HG03469 (cell line): ENCODE data around the gene ADAT3.

Source experiments
- ATAC-seq: cut with Tn5 transposase; IDR thresholded peaks from one replicate; pipeline ENCODE4 v1.9.1; 2021; ENCODE audit warnings: mild to moderate bottlenecking, moderate library complexity, moderate number of reproducible peaks; ENCODE audit not compliant: unreplicated experiment

The ADAT3 gene

GRCh38 chr19:1912760-1913505 is 7.7 kb downstream of the ADAT3 start:
- ATAC-seq, result no peak

DNA sequence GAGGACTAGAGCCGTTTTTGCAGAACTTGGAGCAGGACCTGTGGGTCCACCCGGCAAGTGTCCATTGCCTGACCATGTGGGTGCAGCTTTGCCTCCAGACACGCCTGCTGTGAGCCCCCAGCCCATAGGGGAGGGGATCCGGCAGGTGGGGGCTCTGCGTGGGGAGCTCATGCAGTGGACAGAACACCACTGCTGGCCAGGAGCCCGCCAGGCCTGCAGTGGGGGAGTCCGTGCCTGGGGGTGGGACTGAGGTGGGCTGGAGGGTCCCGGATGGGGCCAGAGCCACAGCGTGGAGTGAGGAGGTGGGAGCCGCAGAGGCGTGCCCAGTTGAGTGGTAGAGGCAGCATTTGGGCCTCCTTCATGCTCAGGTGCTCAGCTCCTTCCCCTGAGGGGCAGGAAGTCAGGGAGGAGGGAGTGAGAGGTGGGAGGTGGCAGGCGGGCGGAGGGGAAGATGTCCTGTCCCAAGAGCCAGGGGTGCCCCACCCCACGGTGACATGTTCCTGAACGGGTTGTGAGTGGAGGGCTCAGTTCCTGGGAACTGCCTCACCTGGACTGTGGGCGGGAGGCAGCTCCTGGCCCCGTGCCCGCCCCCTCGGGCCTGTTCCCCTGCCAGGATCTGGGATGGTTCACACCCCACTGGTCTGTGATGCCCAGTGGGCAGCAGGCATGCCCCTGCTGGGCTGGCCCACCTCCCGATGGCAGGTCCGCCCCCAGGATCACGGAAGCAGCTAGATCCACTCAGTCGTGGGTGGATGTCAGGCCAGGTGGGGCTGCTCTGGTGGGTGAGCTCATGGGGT is 8.8 kb downstream of the ADAT3 start:
- no peak for ATAC-seq

- no peak for ATAC-seq
These were observed 9.7 kb downstream of the ADAT3 start for GRCh38 chr19:1914826-1915341.

DNA sequence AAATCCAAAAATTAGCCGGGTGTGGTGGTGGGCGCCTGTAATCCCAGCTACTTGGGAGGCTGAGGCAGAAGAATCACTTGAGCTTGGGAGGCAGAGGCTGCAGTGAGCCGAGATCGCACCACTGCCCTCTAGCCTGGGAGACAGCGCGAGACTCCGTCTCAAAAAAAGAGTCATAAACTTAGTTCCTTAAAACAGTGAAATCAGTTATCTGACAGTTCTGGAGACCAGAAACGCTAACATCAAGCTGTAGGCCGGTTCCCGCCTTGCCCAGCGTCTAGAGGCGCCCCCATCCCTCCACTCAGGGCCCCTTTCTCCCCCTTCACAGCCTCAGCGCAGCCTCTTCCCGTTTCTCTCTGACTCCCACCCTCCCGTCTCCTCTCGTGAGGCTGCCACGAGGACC is 11.9 kb downstream of the ADAT3 start:
- ATAC-seq, result no peak

GRCh38 chr19:1917926-1918325 is 12.7 kb downstream of the ADAT3 start:
- no peak for ATAC-seq

- ATAC-seq, result no peak
These were observed 13.8 kb downstream of the ADAT3 start for GRCh38 chr19:1918975-1919374.

GRCh38 chr19:1920644-1921043 is 15.4 kb downstream of the ADAT3 start:
- ATAC-seq, result no peak

DNA sequence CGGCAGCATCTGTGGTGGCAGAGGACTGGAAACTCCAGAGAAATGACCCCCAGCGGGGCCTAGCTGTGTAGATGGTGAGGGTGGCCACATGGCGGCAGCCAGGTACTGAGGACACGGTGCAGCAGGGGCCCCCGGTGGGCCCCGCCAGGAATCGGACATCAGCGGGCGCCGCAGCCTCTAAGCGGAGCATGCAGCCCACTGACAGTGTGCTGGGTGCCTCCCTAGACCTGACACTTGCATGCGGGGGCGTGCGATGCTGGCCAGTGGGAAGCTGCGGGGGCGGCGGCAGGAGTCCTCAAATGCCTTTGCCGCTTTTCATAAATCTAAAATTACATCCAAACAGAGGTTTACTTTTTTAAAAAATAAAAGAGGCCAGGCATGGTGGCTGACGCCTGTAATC is 16.1 kb downstream of the ADAT3 start:
- ATAC-seq, result no peak

DNA sequence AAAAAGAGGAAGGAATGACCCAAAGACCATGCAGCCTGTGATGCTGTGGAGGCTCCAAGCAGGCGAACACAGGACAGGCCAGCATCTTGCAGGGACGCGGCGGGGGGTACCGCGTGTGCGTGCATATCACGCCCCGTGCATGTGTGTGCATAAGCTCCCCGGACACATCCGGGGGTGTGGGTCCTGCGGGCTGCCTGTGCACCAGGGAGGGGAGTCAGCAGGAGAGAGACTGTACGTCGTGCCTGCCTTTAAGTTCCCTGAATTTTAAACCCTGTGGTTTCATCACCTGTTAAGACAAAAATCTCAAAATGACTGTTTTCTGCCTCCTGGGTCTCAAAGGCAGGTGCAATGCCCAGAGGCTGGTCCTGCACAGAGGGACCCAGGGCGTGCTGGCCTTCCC is 16.6 kb downstream of the ADAT3 start:
- no peak for ATAC-seq

- ATAC-seq, result no peak
These were observed 17.6 kb downstream of the ADAT3 start for GRCh38 chr19:1922803-1923202.

GRCh38 chr19:1923319-1923718 is 18.1 kb downstream of the ADAT3 start:
- ATAC-seq, result no peak

DNA sequence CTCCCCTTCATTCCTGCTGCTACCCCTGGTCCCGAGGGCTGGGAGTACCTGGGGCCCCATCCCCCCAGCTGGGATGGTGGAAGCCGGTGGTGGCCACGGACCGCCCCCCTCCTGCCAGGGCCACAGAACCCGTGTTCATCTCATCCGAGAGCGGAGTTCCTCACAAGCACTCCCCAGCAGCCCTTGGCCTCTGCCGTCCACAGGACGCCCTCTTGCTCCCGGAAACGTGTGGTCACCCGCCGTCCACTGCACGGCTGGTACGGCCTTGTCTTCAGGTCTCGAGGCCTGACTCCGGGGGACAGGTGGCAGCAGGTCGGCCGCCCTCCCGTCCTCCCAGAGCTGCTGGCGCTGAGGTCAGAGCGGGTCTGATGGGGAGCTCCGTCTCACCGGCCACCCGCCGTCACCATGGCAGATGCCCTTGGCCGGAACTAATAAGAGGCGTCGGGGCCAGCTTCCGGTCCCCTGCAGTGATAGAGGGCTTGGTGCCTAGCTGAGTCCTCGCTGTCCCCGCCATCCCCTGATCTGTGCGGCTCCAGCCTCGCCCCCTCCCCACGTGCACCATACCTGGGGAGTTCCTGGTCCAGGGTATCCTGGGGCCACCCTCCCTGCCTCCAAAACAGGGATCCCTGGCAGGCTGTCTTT is 19.2 kb downstream of the ADAT3 start:
- no peak for ATAC-seq

- no peak for ATAC-seq
These were observed 20.3 kb downstream of the ADAT3 start for GRCh38 chr19:1925544-1925943.

DNA sequence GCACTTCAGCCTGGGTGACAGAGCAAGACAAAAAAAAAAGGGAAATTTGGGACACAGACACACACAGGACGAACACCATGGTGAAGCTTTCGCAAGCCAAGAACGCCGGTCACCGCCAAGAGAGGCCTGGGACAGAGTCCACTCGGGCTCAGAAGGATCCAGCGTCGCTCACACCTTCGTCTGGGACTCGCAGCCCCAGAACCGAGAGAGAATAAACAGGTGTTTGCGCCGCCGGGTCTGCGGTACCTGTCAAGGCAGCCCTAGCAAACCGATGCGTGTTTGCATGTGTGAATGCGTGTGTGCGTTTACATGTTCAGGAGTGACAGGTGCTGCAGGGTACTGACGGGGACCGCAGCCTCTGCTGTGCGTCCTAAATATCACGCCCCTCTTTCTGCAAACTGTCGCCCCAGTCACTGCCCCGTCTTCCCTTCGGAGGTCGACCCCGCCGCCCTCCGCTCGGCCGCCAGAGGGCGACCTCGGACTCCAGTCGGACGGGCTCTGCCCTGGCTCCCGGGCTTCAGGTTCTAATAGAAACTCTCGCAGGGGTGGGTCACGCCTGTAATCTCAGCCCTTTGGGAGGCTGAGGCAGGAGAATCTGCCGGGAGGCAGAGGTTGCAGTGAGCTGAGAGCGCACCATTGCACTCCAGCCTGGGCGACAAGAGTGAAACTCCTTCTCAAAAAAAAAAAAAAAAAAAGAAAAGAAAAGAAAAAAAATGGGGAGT is 24.0 kb downstream of the ADAT3 start:
- ATAC-seq, result no peak

- ATAC-seq, result no peak
These were observed 26.2 kb downstream of the ADAT3 start for GRCh38 chr19:1931445-1931844.

DNA sequence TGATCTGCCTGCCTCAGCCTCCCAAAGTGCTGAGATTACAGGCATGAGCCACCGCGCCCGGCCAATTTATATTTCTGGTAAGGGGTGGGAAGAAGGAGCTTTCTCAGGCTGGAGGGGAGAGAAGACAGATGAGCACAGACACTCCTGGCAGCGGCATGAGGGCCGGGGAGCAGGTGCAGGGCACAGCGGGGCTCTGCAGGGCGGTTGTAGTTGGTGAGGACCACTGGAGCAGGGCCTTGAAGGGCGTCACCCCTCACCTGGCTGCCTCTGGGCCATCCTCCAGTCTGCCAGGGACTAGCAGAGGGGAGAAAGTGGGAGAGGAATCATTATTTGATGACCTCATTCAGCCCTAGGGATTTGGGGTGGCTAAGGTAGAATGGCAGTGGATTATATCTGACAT is 27.2 kb downstream of the ADAT3 start:
- no peak for ATAC-seq

- no peak for ATAC-seq
These were observed 28.0 kb downstream of the ADAT3 start for GRCh38 chr19:1933244-1933643.

GRCh38 chr19:1933942-1934341 is 28.7 kb downstream of the ADAT3 start:
- no peak for ATAC-seq

DNA sequence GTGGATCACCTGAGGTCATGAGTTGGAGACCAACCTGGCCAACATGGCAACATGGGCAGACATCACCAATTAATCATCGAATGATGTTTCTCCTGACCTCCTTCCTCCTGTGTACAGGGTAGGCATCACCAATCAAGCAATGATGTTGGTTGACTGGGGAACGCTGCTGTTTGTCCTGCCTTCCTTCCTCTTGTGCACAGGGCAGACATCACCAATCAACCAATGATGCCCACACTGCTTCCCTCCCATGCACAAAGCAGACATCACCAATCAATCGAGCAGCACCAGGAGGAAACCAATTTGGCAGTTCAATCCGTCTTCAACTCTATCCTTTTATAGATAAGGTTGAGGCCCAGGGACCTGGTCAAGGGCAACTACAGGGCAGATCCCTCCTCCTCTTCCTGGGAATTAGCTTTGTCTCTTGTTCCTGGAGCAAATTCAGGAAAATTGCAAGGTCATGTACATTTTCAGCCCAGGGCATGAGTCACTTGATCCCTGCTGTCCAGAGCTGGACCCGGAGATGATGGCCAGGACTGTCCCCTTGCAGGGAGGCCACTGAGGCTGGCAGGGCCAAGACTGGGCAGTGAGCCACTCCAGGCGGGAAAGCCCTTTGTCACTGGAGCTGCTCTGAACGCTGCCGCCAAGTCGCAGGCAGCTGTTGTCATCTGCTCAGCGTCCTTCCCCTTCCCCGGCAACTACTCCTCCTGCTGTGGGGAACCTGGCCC is 30.4 kb downstream of the ADAT3 start:
- no peak for ATAC-seq

GRCh38 chr19:1936430-1936829 is 31.2 kb downstream of the ADAT3 start:
- no peak for ATAC-seq
